Esophagus (tissue), 2 donors: Measurements from ENCODE around the gene LAPTM5. TPM values are rescaled to one million over a fixed set of nuclear protein-coding genes. Genes with fewer than 3 reads are reported as not detected.

Source experiments
- H3K27ac ChIP-seq, 2 donors: one replicate each; pipeline ENCODE4 v1.5.1; 2013; ENCODE audit warnings: low read depth in 2 of 2, mild to moderate bottlenecking in 2 of 2, inconsistent platforms in 1 of 2, low read length in 1 of 2, moderate library complexity in 1 of 2
- H3K27me3 ChIP-seq, 2 donors: one replicate each; pipeline ENCODE4 v1.6.1; 2013; ENCODE audit warnings: low read length in 2 of 2, control low read depth in 1 of 2, mild to moderate bottlenecking in 1 of 2; ENCODE audit not compliant: insufficient read depth in 2 of 2, control insufficient read depth in 1 of 2
- H3K36me3 ChIP-seq, 2 donors: one replicate each; pipeline ENCODE4 v1.6.1; 2013; ENCODE audit warnings: low read length in 1 of 2; ENCODE audit not compliant: control insufficient read depth in 2 of 2, insufficient read depth in 2 of 2
- H3K4me1 ChIP-seq, 2 donors: one replicate each; pipeline ENCODE4 v1.6.1; 2013; ENCODE audit warnings: low read length in 1 of 2; ENCODE audit not compliant: control insufficient read depth in 2 of 2, insufficient read depth in 2 of 2
- H3K4me3 ChIP-seq, 2 donors: one replicate each; pipeline ENCODE4 v1.5.1; 2013; ENCODE audit warnings: low read length in 2 of 2, mild to moderate bottlenecking in 2 of 2, low read depth in 1 of 2, moderate library complexity in 1 of 2
- H3K9me3 ChIP-seq, 2 donors: one replicate each; pipeline ENCODE4 v1.6.1; 2013; ENCODE audit warnings: mild to moderate bottlenecking in 2 of 2, low read depth in 1 of 2, low read length in 1 of 2, moderate library complexity in 1 of 2; ENCODE audit not compliant: control insufficient read depth in 2 of 2, insufficient read depth in 1 of 2
- WGBS, 2 donors: extraction: QIAGEN DNeasy Blood & Tissue Kit; methylation state at CpG; one replicate each; pipeline ENCODE4 v1.1.7; 2013; 5-methylcytosine and 5-hydroxymethylcytosine counted together
- polyA plus RNA-seq, 2 donors: library from polyadenylated mRNA; stranded (reverse); fragments of 200-250 nt; gene quantifications; one replicate each; pipeline ENCODE4 v1.2.3, GENCODE V29; 2013
- donor health status: healthy with polysubstance abuse.
- donor health status: Bipolar disorder and iron deficiency.

Gene LAPTM5
- polyA plus RNA-seq, 2 donors: 10.0 to 15.5 TPM

DNA sequence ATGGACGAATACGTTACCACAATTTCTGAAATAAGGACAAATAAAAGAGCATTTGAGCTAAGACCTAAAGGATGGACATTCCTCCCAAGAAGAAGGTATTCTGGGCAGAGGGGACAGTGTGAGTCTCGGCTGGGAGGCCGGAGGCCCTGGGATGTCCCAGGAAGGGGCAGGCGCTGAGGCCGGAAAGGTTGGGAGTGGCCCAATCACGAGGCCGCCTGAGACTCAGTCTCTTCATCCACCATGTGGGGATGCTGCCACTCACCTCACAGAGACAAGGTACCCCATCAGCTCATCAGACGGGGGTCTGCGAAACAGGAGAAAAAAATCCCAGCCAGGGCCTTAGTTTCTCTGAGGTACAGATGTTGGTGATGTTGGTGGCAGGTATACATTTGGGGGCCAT, 24.3 kb upstream of the LAPTM5 start:
- H3K36me3 ChIP-seq: no peaks in the 10 kb centered on the region
- no peaks in the 10 kb centered on the region for H3K9me3 ChIP-seq
- no peaks in the 10 kb centered on the region for H3K4me1 ChIP-seq
- WGBS, 2 donors: 64 to 67% methylated on average over 10 of the region's 10 CpGs
- no peaks in the 10 kb centered on the region for H3K27me3 ChIP-seq
- no peak overlapping the region for H3K27ac ChIP-seq
- no peak overlapping the region for H3K4me3 ChIP-seq

DNA sequence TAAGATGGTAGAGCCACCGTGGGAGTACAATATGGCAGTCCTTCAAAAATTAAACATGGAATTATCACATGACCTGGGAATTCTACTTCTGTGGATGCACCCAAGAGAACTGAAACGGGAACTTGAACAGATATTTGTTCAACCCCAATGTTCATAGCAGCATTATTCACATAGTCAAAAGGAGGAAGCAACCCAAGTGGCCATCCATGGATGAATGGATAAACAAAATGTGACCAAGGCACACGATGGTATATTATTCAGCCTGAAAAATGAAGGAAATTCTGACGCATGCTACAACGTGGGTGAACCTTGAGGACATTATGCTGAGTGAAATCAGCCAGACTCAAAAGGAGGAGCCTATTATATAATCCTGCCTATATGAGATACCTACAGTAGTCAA, 22.8 kb upstream of the LAPTM5 start:
- Histone ChIP-seq H3K9me3 (no peaks in the 10 kb centered on the region), H3K4me3 (no peak overlapping the region), H3K36me3 (no peaks in the 10 kb centered on the region), H3K27ac (no peak overlapping the region), H3K27me3 (no peaks in the 10 kb centered on the region), H3K4me1 (no peaks in the 10 kb centered on the region)
- 45 to 49% methylated on average over 5 of the region's 5 CpGs for WGBS, 2 donors

DNA sequence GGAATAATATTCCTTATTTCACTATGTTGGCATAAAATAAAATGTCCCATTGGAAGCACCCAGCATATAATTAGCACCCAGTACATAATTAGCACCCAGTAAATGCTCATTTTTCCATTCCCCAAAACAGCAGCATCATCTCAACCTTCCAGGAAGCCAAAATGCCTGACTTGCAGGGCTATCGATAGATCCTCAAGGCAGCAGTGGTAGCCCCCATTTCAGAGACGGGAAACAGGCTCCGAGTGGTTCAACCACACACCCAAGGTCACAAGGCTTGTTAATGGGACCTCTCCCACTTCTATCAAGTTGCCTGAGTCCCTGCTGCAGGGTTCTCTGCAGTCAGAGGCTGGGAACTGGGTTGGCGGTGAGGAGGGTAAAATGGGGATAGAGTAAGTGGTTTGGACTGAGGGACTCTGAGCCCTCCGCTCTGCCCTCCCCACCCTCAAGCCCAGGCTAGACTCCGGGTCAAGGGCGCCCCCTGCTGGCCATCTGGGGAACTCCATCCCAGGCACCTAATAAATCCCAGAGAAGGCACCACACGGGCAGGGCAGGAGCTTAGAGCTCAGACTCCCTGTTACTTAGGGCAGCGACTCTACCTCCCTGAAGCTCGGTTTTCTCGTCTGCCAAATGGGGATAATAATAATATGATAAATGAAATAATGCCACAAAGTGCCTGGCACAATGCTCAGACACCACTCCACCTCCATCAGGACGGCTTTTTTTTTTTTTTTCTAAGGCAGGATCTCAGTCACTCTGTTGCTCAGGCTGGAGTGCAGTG, 21.9 kb upstream of the LAPTM5 start:
- H3K27me3 ChIP-seq: no peaks in the 10 kb centered on the region
- 19% methylated on average over 12 of the region's 12 CpGs for WGBS, 2 donors
- H3K4me1 ChIP-seq: no peaks in the 10 kb centered on the region
- H3K27ac ChIP-seq: no peak overlapping the region
- no peaks in the 10 kb centered on the region for H3K9me3 ChIP-seq
- H3K4me3 ChIP-seq: no peak overlapping the region
- H3K36me3 ChIP-seq: no peaks in the 10 kb centered on the region

DNA sequence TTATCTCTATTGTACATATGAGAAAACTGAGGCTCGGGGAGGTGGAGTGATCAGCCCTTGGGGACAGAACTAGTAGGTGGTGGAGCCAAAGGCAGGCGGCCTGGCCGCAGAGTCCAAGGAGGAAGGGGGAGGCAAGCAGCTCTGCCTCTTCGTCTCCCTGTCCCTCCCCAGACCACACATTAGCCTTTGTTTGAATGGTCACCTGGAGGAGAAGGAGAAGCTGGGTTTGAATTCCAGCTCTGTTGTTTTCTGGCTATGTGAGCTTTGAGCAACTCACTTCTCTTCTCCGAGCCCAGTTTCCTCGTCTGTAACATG, 21.4 kb upstream of the LAPTM5 start:
- H3K9me3 ChIP-seq: no peaks in the 10 kb centered on the region
- 70 to 78% methylated on average over 6 of the region's 6 CpGs for WGBS, 2 donors
- H3K27ac ChIP-seq: no peak overlapping the region
- no peaks in the 10 kb centered on the region for H3K4me1 ChIP-seq
- no peaks in the 10 kb centered on the region for H3K27me3 ChIP-seq
- H3K4me3 ChIP-seq: no peak overlapping the region
- no peaks in the 10 kb centered on the region for H3K36me3 ChIP-seq

DNA sequence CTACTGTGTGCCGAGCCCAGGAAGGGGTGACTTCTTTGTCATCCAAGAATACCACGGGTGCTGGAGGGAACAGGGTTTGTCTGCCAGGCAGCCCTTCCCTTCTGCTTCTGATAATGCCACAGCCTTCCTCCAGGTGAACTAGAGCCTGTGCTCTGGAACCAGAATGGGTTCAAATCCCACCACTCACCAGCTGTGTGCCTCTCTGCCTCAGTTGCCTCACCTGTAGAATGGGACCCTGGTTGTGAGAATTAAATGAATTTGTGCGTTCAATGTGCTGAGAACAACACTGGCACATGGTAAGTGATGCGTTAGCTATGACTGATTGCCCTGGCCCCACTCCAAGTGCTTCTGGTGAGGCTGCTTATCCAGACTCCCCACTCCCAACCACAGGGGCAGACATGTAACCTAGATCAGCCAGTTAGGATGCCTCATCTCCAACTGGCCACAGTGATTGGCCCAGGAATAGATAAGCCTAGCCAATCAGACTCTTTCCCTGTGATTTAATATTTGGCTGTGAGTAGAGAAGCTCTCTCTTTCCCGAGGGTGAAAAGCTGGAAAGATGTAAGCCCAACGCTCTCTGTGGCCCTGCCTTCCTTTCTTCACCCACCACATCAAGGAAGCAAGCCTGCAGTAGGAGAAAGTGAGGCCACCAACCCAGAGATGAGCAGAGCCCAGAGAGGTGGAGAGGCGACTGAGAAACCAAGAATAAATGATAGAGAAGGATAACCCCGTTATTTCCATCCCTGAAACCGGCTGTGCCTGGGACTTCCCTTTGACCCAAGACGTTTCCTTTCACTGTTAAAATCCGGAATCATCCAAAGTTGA, 20.8 kb upstream of the LAPTM5 start:
- no peaks in the 10 kb centered on the region for H3K36me3 ChIP-seq
- WGBS, 2 donors: 49 to 53% methylated on average over 11 of the region's 11 CpGs
- H3K9me3 ChIP-seq: no peaks in the 10 kb centered on the region
- no peaks in the 10 kb centered on the region for H3K4me1 ChIP-seq
- no peaks in the 10 kb centered on the region for H3K27me3 ChIP-seq
- no peak overlapping the region for H3K27ac ChIP-seq
- H3K4me3 ChIP-seq: no peak overlapping the region

DNA sequence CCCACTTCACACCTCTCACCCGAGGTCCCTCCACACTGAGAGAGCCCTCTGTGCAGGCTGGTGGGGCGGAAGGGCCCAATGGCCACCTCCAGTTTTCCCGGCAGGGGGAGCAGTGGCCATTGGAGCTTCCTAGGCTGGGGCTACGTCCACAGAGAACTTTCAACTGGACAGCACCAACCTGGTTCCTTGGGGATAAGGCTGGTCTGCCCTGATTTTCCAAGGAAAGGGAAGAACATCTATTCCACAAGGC, 20.3 kb upstream of the LAPTM5 start:
- Histone ChIP-seq H3K27ac (no peak overlapping the region), H3K36me3 (no peaks in the 10 kb centered on the region), H3K9me3 (no peaks in the 10 kb centered on the region), H3K4me3 (no peak overlapping the region), H3K27me3 (no peaks in the 10 kb centered on the region), H3K4me1 (no peaks in the 10 kb centered on the region)
- 53 to 67% methylated on average over 4 of the region's 4 CpGs for whole genome bisulfite sequencing, 2 donors

DNA sequence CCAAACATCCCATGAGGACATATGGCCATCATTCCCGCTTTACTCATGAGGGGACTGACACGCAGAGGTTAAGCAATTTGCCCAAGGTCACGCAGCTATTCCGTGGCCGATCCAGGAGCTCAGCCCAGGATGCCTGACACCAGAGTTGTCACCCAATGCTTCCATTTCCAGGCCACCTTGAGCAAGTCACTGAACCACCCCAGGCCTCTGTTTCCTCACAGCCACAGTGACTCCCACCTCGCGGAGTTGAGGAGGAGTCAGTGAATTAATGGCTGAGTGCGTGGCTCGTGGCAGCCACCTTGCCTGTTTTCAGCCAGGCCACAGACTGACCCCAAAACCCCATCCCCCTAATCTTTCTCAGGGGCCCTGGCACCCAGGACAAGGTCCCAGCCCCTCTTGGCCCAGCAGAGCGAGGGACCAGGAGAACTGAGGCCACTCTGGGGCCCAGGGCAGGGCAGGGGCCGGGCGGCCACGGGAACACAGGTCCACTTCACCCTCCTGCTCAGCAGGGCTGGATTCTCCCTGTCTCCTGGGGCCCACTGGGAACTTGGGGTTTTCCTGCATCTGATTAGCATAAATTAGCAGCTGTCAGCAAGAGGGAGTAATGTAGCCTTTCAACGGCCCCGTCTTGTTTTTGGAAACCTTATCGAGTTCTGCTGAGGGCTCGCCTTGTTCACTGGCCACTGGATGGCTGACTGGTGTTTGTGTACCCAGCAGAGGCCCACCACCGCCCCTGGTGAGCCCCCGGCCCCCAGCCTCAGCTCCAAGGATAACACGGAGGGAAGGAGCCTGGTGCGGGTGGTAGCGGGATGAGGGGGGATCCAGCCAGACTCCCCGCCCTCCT, 19.7 kb upstream of the LAPTM5 start:
- no peaks in the 10 kb centered on the region for H3K9me3 ChIP-seq
- 88 to 94% methylated on average over 23 of the region's 23 CpGs for WGBS, 2 donors
- no peaks in the 10 kb centered on the region for H3K36me3 ChIP-seq
- H3K27me3 ChIP-seq: no peaks in the 10 kb centered on the region
- H3K4me3 ChIP-seq: no peak overlapping the region
- no peaks in the 10 kb centered on the region for H3K4me1 ChIP-seq
- no peak overlapping the region for H3K27ac ChIP-seq

DNA sequence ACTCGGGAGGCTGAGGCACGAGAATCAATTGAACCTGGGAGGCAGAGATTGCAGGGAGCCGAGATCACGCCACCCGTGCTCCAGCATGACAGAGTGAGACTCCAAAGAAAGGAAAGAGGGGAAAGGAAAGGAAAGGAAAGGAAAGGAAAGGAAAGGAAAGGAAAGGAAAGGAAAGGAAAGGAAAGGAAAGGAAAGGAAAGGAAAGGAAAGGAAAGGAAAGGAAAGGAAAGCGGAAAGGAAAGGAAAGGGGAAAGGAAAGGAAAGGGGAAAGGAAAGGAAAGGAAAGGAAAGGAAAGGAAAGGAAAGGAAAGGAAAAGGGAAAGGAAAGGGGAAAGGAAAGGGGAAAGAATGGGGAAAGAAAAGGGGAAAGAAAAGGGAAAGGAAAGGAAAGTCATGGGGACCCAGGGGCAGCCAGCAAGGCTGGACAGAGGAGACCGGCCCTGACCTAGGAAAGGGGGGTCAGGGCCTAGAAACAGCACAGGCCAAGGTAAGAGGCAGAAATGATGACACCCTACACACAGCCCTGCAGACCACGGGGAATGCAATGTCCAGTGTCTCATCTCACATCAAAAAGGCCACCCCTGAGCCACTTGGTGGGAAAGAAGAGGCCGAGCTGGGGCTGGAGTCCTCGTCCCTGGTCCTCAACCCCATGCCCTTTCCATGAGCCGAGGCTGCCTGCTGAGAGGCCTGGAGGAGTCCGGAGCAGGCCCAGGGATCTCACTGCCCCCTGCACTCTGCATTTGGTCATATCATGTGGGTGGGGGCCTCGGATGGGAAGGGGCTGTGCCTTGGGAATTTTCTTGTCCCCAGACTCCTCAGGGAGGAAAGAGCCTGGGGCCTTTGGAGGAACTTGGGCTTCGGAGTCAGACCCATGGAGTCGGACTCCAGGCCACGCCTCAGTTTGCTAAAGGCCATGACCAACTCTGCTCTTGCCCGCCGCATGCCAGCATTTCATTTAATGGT, 18.8 kb upstream of the LAPTM5 start:
- H3K27me3 ChIP-seq: no peaks in the 10 kb centered on the region
- H3K4me3 ChIP-seq: no peak overlapping the region
- H3K4me1 ChIP-seq: no peaks in the 10 kb centered on the region
- WGBS, 2 donors: 87 to 88% methylated on average over 18 of the region's 18 CpGs
- no peak overlapping the region for H3K27ac ChIP-seq
- H3K9me3 ChIP-seq: no peaks in the 10 kb centered on the region
- no peaks in the 10 kb centered on the region for H3K36me3 ChIP-seq

DNA sequence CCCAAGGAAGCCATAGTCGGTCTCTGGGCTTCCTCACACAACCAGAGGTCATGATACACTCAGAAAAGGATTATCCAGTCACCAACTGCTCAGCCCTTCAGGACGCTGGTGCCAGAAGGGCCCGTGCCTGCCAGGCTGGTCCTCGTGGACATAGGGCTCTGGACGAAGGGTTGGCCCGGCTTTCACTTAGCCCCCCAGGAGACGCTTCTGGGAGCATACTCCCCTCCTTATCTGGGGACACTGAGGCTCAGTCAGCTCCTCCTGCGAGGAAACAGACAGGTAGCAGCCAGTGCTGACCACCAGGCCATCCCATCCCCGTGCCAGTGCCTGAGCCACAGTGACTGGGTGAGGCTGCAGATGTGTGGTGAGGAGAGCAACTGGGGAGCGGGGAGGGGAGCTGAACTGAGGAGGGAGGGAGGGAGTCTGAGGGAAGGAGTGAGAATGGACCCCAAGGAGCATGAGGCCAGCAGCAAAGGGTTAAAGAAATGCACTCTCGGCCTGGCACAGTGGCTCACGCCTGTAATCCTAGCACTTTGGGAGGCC, 17.9 kb upstream of the LAPTM5 start:
- Histone ChIP-seq H3K27me3 (no peaks in the 10 kb centered on the region), H3K9me3 (no peaks in the 10 kb centered on the region), H3K27ac (no peak overlapping the region), H3K36me3 (no peaks in the 10 kb centered on the region), H3K4me1 (no peaks in the 10 kb centered on the region), H3K4me3 (no peak overlapping the region)
- whole genome bisulfite sequencing, 2 donors: 77 to 81% methylated on average over 12 of the region's 12 CpGs
